Esophagus squamous epithelium (tissue), 5 donors: ENCODE measurements around the gene FAM110D. TPM values are rescaled to one million over a fixed set of nuclear protein-coding genes. Genes with fewer than 3 reads are reported as not detected.

ENCODE experiments used
- DNase-seq: peaks from one replicate; lab custom pipeline; 2025; lab: John Stamatoyannopoulos, UW
- H3K27ac ChIP-seq, 4 donors: fragments of 200-600 bp; sonication (generic); one replicate each; pipeline ENCODE4 v1.5.1; 2016 to 2019; ENCODE audit warnings: mild to moderate bottlenecking in 1 of 4
- H3K27me3 ChIP-seq, 4 donors: fragments of 200-600 bp; sonication (generic); 1 replicate in 3 of 4; 2 replicates in 1 of 4; pipeline versions ENCODE4 v1.5.1 to v1.6.0; 2017 to 2021; ENCODE audit warnings: antibody characterized with exemption in 1 of 4
- H3K36me3 ChIP-seq, 3 donors: fragments of 200-600 bp; sonication (generic); one replicate each; pipeline ENCODE4 v1.5.1; 2016 to 2019
- H3K4me1 ChIP-seq, 3 donors: fragments of 200-600 bp; sonication (generic); one replicate each; pipeline ENCODE4 v1.5.1; 2017 to 2019
- H3K4me3 ChIP-seq, 4 donors: fragments of 200-600 bp; sonication (generic); 1 replicate in 3 of 4; 2 replicates in 1 of 4; pipeline ENCODE4 v1.5.1; 2016 to 2019; ENCODE audit warnings: mild to moderate bottlenecking in 2 of 4, moderate library complexity in 1 of 4
- H3K9me3 ChIP-seq, 3 donors: fragments of 200-600 bp; sonication (generic); one replicate each; pipeline ENCODE4 v1.5.1; 2016 to 2019
- CTCF ChIP-seq, 6 experiments: fragments of 450-650 bp in 4 of 6; fragments of 200-600 bp in 2 of 6; sonication (generic) in 2 of 6; IDR thresholded peaks; one replicate each; pipeline ENCODE4 v1.5.1; 2016 to 2019; ENCODE audit warnings: antibody characterized with exemption in 6 of 6, mild to moderate bottlenecking in 4 of 6, moderate library complexity in 4 of 6
- POLR2A ChIP-seq, 4 donors: fragments of 450-650 bp; IDR thresholded peaks; one replicate each; pipeline ENCODE4 v1.6.1; 2017; ENCODE audit warnings: antibody characterized with exemption in 4 of 4, mild to moderate bottlenecking in 4 of 4, moderate library complexity in 3 of 4
- WGBS, 2 donors: methylation state at CpG; one replicate each; pipeline ENCODE4 v1.1.5; 2018; 5-methylcytosine and 5-hydroxymethylcytosine counted together
- intact Hi-C: fragments of 100-400 bp; cut with DNase I; formaldehyde crosslinking; loops from one replicate; pipeline ENCODE4 v1.15.0; 2022
- total RNA-seq, 4 donors: library from RNA; depleted of rRNA; stranded (reverse); fragments of >200 nt; gene quantifications; one replicate each; pipeline ENCODE4 v1.1.0, GENCODE V29; 2016
- donor health status: DM: yes; HTN: yes; CAD: no.

FAM110D gene
- total RNA-seq, 4 donors from 2014 or later, result 0.23 to 5.1 (median 2.0) TPM

DNA sequence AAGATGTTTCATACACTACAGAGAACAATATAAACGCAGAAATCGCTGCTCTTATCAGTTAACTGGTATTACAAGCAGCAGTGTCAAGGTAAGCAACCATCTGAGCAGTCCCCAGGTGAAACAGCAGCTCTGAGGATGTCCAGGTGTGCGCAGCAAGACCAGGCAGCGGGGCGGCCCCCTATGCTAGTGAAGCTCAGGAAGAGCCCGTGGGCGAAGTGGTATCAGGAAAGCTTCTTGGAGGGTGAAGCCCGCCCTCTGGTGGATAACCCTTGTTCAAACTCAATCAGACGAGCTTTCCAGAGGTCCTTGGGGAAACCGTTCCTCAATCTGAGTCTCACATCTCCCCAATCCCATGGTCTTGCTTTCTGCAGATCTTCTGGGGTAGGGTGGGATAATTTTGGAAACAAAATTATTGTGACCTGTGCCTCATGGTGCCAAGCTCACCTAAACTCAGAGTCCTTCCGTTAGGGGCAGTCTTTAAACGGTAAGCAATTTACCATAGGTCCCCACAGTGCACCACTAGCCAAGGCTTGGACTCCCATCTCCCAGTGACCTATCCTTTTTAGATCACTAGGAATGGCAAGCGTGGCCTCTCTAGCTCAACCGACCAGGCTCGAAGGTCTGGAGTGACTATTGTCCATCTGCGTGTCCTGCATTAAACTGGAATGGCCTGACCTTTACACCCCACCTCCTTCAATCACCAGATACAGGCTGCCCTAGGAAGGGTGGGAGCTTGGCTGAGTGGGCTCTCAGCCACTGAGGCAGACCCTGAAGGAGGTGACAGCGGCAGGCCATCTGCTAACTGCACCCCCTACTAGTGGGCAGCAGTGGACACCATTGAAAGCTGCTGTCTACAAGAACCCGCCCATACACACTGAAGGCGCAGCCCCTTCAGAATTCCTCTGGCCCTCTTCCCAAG is 13.6 kb upstream of the FAM110D start:
- TF ChIP-seq CTCF (IDR thresholded peaks at IDR 0.05) (peak; percentile 73 to 90 (median 83)), POLR2A (IDR thresholded peaks at IDR 0.05) (no peak)
- Histone ChIP-seq H3K27ac (no peak overlapping the region), H3K36me3 (no peaks in the 10 kb centered on the region), H3K4me1 (peaks cover 0 to 14% (median 6%) of the 10 kb centered on the region in 3 donors), H3K9me3 (no peaks in the 10 kb centered on the region), H3K27me3 (peaks cover 0 to 12% (median 0%) of the 10 kb centered on the region in 4 donors), H3K4me3 (no peak overlapping the region)
- 15 to 25% methylated on average over 11 to 13 of the region's 19 CpGs for whole genome bisulfite sequencing, 2 donors
- DNase-seq, result no peak
- intact Hi-C loops, result loop anchor here (2.0 kb wide), 1 partner anchor 40 kb away; no protein-coding TSS in a partner anchor

DNA sequence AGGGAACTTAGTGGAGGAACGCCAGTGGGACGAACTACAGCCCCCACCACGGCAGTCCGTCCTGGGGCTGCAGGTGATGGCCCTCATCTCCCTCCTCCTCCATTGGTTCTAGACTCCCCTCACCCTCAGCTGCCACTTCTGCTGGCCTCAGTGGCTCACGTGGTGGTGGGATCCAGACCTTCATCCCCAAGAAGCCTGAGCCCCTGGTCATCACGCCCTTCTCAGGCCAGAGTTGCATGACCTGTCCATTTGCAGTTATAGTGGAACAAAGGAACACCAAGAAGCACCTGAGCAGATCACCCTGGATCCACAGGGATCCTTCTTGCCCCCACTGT is 13.0 kb upstream of the FAM110D start:
- Histone ChIP-seq H3K27me3 (peaks cover 0 to 12% (median 0%) of the 10 kb centered on the region in 4 donors), H3K4me1 (peaks cover 0 to 14% (median 6%) of the 10 kb centered on the region in 3 donors), H3K4me3 (no peak overlapping the region), H3K36me3 (no peaks in the 10 kb centered on the region), H3K9me3 (no peaks in the 10 kb centered on the region), H3K27ac (no peak overlapping the region)
- 35 to 43% methylated on average over 5 to 6 of the region's 6 CpGs for WGBS, 2 donors
- intact Hi-C loops, result loop anchor here (2.0 kb wide), 1 partner anchor 41 kb away; no protein-coding TSS in a partner anchor
- DNase-seq, result no peak
- no peak for TF ChIP-seq CTCF (IDR thresholded peaks at IDR 0.05)
- no peak for TF ChIP-seq POLR2A (IDR thresholded peaks at IDR 0.05)

DNA sequence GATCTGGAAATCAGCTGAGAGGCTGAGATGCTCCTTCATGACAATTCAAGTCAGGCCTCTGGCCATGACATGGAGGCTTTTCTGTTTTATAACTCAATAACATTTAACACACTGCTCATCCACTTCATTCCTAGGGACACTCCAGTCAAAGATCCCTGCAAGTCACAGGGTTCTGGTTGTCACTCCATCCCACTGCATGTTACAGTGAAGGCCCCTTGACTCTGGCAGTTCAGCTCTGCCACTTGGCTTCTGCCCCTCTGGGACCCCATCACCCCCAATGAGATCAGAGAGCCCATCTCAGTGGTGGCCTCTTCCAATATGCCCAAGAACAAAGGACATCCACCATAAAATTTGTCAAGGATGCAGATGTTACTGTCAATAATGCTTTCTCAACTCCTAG is 10.0 kb upstream of the FAM110D start:
- H3K27ac ChIP-seq, result no peak overlapping the region
- peaks cover 0 to 8% (median 6%) of the 10 kb centered on the region in 3 donors for H3K4me1 ChIP-seq
- H3K9me3 ChIP-seq, result no peaks in the 10 kb centered on the region
- TF ChIP-seq CTCF (IDR thresholded peaks at IDR 0.05) (no peak), POLR2A (IDR thresholded peaks at IDR 0.05) (no peak)
- no peaks in the 10 kb centered on the region for H3K36me3 ChIP-seq
- no peak for DNase-seq
- intact Hi-C loops, result no loop called here
- H3K4me3 ChIP-seq, result no peak overlapping the region
- peaks cover 0 to 12% (median 0%) of the 10 kb centered on the region in 4 donors for H3K27me3 ChIP-seq

DNA sequence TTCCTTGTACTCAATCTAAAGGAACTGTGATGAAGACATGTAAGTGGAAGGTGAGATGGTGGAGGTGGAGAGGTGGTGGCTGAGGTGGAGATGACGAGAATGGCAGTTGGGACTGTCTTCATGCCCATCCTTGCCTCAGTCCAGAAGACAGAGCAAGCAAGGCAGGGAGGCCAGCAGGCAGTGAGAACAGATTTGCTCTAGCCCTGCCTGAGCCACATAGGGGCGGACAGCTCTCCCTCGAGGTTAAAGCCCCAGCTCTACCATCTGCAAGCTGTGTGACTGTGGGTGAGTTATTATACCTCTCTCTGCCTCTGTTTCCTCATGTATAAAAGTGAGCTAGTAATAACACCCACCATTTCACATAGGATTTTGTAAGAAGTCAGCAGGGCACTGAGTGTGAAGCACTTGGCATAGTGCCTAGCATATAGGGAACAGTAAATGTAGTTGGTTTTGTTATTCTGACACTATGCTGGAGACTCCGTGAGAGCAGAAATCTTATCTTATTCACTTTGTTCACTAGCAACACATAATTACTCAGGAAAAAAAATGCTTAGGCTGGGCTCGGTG is 4.8 kb upstream of the FAM110D start:
- no peaks in the 10 kb centered on the region for H3K36me3 ChIP-seq
- intact Hi-C loops, result no loop called here
- 67 to 77% methylated on average over 3 to 5 of the region's 5 CpGs for WGBS, 2 donors
- peaks cover 6 to 20% (median 8%) of the 10 kb centered on the region in 3 donors for H3K4me1 ChIP-seq
- peaks cover 0 to 51% (median 0%) of the 10 kb centered on the region in 4 donors for H3K27me3 ChIP-seq
- H3K4me3 ChIP-seq, result no peak overlapping the region
- TF ChIP-seq CTCF (IDR thresholded peaks at IDR 0.05), result no peak
- no peak for TF ChIP-seq POLR2A (IDR thresholded peaks at IDR 0.05)
- H3K27ac ChIP-seq, result no peak overlapping the region
- no peak for DNase-seq
- H3K9me3 ChIP-seq, result no peaks in the 10 kb centered on the region

DNA sequence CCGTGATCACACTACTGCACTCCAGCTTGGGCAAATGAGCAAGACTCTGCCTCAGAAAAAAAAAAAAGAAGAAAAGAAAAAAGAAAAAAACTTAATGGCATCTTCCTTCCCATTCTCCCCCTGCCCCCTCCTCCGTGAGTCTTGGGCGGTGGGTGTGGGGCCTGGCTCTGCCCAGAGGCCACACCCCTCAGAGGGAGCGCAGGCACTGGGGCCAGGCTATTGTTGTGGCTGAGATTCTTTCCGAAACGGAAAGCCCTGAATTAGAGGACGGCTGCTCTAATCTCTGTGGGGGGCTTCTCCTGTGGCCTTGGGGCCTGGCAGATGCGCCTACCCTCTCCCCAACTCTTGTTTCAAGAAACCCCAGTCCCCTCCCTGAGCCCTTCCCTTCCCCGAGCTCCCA is 4.1 kb upstream of the FAM110D start:
- TF ChIP-seq CTCF (IDR thresholded peaks at IDR 0.05) (no peak), POLR2A (IDR thresholded peaks at IDR 0.05) (no peak)
- WGBS, 2 donors, result 33 to 61% methylated on average over 5 to 9 of the region's 9 CpGs
- intact Hi-C loops, result loop anchor here (5.0 kb wide), 1 partner anchor 122 kb away; no protein-coding TSS in a partner anchor
- Histone ChIP-seq H3K9me3 (no peaks in the 10 kb centered on the region), H3K4me1 (peaks cover 6 to 20% (median 8%) of the 10 kb centered on the region in 3 donors), H3K4me3 (peak overlapping the region in 1 of 4 donors; percentile 2), H3K36me3 (no peaks in the 10 kb centered on the region), H3K27me3 (peaks cover 0 to 47% (median 0%) of the 10 kb centered on the region in 4 donors), H3K27ac (peak overlapping the region in 3 of 4 donors; percentile 10 to 72 (median 69))
- no peak for DNase-seq
